Thymus (tissue), 11 donors: ENCODE measurements around the gene PDCD6IP. TPM values are rescaled to one million over a fixed set of nuclear protein-coding genes. Genes with fewer than 3 reads are reported as not detected.
"Not testable (repeated sequence)": the region's sequence is repeated elsewhere in the genome, so short reads cannot be mapped to it uniquely, and the experiment has no call there.

Experiments used
- DNase-seq, 9 donors: peaks; one replicate each; pipeline ENCODE4 v3.0.0-alpha.2; 2013; ENCODE audit warnings: low spot score in 9 of 9, low read depth in 6 of 9, missing footprints in 1 of 9
- H3K27ac ChIP-seq, 2 donors: one replicate each; pipeline ENCODE4 v1.5.1; 2013; ENCODE audit warnings: control low read depth in 1 of 2, low read depth in 1 of 2, low read length in 1 of 2, mild to moderate bottlenecking in 1 of 2, moderate library complexity in 1 of 2
- H3K27me3 ChIP-seq, 2 donors: one replicate each; pipeline ENCODE4 v1.5.1; 2013; ENCODE audit warnings: low read length in 1 of 2; ENCODE audit not compliant: control insufficient read depth in 2 of 2, insufficient read depth in 1 of 2
- H3K36me3 ChIP-seq, 2 donors: one replicate each; pipeline ENCODE4 v1.5.1; 2013; ENCODE audit warnings: low read length in 1 of 2, mild to moderate bottlenecking in 1 of 2, moderate library complexity in 1 of 2; ENCODE audit not compliant: control insufficient read depth in 2 of 2, insufficient read depth in 2 of 2
- H3K4me1 ChIP-seq, 2 donors: one replicate each; pipeline ENCODE4 v1.5.1; 2013; ENCODE audit warnings: low read length in 2 of 2; ENCODE audit not compliant: control insufficient read depth in 2 of 2, insufficient read depth in 2 of 2
- H3K4me3 ChIP-seq, 2 donors: one replicate each; pipeline ENCODE4 v1.5.1; 2013; ENCODE audit warnings: low read length in 2 of 2, control low read depth in 1 of 2, mild to moderate bottlenecking in 1 of 2
- H3K9me3 ChIP-seq, 2 donors: one replicate each; pipeline ENCODE4 v1.5.1; 2013; ENCODE audit warnings: low read length in 1 of 2, mild to moderate bottlenecking in 1 of 2; ENCODE audit not compliant: control insufficient read depth in 2 of 2, insufficient read depth in 1 of 2
- WGBS: extraction: QIAGEN DNeasy Blood & Tissue Kit; methylation state at CpG from one replicate; pipeline ENCODE4 v1.1.7; 2013; 5-methylcytosine and 5-hydroxymethylcytosine counted together
- polyA plus RNA-seq: library from polyadenylated mRNA; stranded (reverse); fragments of 200-250 nt; gene quantifications from one replicate; pipeline ENCODE4 v1.2.3, GENCODE V29; 2013
- total RNA-seq: library from RNA; stranded (reverse); fragments of 120-200 nt; gene quantifications from one replicate; pipeline ENCODE4 v1.2.4, GENCODE V29; 2013
- donor health status: healthy.

PDCD6IP gene
- total and polyA plus RNA-seq, 2 donors = 62.9 to 68.5 TPM

DNA sequence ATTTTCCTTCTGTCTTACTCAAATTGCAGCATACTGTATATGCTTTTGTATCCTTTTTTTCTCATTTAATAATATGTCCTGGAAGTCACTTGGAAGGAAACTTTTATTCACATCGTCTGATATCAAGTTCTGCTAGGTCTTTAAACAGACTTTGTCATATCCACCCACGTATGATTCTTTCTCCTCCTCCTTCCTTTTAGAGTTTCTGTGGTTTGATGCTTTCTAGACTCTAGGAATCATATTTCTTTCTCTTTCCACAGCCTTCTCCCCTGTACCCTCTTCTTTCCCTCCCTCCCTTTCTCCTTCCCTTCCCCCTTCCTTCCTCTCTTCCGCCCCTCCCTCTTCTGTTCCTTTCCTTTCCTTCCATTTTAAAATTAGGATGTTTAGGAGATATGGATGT is 52.2 kb downstream of the PDCD6IP start:
- not testable (repeated sequence) for H3K27ac ChIP-seq, H3K9me3 ChIP-seq, H3K4me1 ChIP-seq, DNase-seq, H3K27me3 ChIP-seq, H3K4me3 ChIP-seq
- WGBS = 68% methylated on average over 3 of the region's 3 CpGs
- H3K36me3 ChIP-seq = peaks cover 10 to 19% of the 10 kb centered on the region in 2 donors

DNA sequence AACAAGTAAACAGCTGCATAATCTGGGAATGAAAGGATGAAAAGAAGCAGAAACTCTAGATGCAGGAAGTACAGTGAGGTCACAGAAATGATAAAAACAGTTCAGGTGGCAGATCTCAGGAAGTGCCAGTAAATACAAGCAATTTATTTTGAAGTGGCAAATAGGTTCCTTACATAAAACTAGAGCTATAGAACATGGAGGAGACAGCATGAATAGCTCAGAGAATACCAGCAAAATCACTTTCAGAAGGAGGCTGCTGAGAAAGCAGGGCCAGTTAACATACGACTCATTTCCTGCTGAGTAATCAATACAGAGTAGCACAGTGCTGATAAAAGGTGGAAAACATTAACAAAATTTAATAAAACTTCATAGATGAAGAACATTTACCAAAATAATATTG is 57.0 kb downstream of the PDCD6IP start:
- H3K4me1 ChIP-seq, H3K27ac ChIP-seq, H3K4me3 ChIP-seq, H3K27me3 ChIP-seq, H3K9me3 ChIP-seq, DNase-seq: not testable (repeated sequence)
- peaks cover 16 to 18% of the 10 kb centered on the region in 2 donors for H3K36me3 ChIP-seq
- WGBS = 85% methylated on average over 1 of the region's 1 CpG

DNA sequence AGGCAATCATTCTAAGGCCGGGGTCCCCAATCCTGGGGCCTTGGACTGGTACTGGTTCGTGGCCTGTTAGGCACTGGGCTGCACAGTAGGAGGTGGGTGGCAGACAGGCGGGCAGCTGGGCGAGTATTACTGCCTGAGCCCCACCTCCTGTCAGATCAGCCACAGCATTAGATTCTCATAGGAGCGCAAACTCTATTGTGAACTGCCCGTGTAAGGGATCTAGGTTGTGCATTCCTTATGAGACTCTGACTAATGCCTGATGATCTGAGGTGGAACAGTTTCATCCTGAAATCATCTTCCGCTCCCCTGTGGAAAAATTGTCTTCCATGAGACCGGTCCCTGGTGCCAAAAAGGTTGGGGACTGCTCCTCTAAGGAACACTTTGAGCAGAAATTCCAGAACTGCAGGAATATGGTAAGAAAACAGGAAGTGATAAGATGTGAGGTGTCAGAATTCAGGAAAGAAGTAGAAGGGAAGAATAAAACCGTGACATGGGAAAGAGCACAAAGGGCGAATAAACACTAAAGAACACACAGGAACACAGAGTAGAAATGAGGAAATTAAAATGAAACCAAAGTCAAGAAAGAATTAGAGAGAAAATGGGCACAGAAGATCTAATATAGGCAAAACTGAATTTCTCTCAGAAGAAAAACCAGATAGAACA is 57.6 kb downstream of the PDCD6IP start:
- Histone ChIP-seq H3K4me1 (peaks cover 0 to 2% of the 10 kb centered on the region in 2 donors), H3K9me3 (no peaks in the 10 kb centered on the region), H3K4me3 (no peak overlapping the region), H3K27ac (no peak overlapping the region), H3K36me3 (peaks cover 16 to 18% of the 10 kb centered on the region in 2 donors), H3K27me3 (no peaks in the 10 kb centered on the region)
- WGBS = 97% methylated on average over 10 of the region's 10 CpGs
- DNase-seq = no peak

DNA sequence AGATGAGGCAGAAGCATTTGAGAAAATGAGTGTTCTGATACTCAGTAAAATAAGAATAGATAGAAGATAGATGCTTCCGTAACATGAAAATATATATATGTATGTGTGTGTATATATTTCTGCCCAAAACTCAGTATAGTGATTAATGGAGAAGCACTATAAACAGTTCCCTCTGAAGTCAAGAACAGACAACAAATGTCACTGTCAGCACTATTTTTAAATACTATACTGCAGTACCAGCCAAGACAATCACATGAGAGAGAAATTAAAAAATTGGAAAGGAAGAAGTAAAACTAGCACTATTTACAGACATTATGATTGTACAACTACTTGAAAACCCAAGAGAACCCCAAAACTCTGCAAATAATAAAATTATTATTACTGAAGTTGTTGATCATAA is 59.3 kb downstream of the PDCD6IP start:
- DNase-seq, H3K4me1 ChIP-seq, H3K27ac ChIP-seq, H3K27me3 ChIP-seq, H3K9me3 ChIP-seq, H3K4me3 ChIP-seq: not testable (repeated sequence)
- peaks cover 12 to 18% of the 10 kb centered on the region in 2 donors for H3K36me3 ChIP-seq
- WGBS = 97% methylated on average over 1 of the region's 1 CpG

DNA sequence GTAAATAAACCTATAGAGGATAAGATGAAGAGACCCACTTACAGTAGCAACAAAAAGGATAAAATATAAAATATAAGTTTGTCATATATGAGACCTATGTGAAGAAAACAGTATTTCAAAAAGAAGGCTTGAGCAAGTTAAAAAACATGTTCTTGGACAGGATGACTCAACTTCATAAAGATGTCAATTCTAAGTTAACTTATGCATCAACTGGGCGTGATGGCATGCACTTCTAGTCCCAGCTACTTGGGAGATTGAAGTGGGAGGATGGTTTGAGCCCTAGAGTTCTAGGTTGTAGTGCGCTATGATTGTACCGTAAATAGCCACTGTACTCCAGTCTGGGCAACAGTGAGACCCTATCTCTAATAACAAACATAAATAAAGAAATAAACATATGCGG is 59.7 kb downstream of the PDCD6IP start:
- no peaks in the 10 kb centered on the region for H3K27me3 ChIP-seq
- 98% methylated on average over 4 of the region's 4 CpGs for WGBS
- peaks cover 12 to 18% of the 10 kb centered on the region in 2 donors for H3K36me3 ChIP-seq
- peaks cover 0 to 2% of the 10 kb centered on the region in 2 donors for H3K4me1 ChIP-seq
- no peaks in the 10 kb centered on the region for H3K9me3 ChIP-seq
- no peak overlapping the region for H3K4me3 ChIP-seq
- no peak overlapping the region for H3K27ac ChIP-seq
- no peak for DNase-seq

DNA sequence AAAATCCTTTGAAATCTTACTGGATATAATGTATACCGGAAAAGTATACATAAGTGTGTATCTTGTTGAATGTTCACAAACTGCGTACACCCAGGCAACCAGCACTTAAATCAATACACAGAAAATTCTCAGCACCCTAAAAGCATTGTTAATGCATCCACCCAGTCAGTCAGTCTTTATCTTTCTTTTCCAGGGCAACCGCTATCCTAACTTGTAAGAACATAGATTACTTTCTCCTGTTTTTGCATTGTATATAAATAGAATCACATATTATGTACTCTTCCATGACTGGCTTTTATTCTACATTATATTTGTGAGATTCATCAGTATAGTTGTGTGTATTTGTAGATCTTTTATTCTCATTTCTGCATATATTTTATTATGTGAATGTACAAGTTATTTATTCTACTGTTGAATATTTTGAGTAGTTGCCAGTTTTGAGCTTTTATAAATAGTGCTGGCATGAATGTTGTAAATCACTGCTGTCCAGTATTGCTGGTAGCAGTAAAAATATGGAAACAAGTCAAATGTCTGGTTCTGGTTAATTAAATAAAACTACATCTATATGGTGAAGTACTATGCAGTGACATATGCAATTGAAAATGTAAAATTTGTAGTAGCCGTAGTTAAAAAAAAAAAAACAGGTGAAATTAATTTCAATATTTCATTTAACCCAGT is 62.1 kb downstream of the PDCD6IP start:
- Histone ChIP-seq H3K27ac (no peak overlapping the region), H3K4me1 (peaks cover 0 to under 1% of the 10 kb centered on the region in 2 donors), H3K9me3 (no peaks in the 10 kb centered on the region), H3K4me3 (no peak overlapping the region), H3K27me3 (no peaks in the 10 kb centered on the region), H3K36me3 (peaks cover 17 to 33% of the 10 kb centered on the region in 2 donors)
- no peak for DNase-seq
- 98% methylated on average over 4 of the region's 4 CpGs for WGBS

DNA sequence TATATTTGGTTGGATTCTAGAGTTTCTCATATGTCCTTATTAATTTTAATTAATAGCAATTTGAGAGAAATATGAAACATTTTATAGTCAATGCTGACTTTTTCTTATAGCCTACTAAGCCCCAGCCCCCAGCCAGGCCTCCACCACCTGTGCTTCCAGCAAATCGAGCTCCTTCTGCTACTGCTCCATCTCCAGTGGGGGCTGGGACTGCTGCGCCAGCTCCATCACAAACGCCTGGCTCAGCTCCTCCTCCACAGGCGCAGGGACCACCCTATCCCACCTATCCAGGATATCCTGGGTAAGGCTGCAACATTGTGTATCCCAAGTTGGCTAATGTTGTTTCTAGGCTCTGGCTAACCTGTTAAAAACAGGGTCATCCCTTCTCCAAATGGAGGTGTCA is 66.7 kb downstream of the PDCD6IP start:
- WGBS = 98% methylated on average over 4 of the region's 4 CpGs
- peaks cover 18 to 28% of the 10 kb centered on the region in 2 donors for H3K36me3 ChIP-seq

DNA sequence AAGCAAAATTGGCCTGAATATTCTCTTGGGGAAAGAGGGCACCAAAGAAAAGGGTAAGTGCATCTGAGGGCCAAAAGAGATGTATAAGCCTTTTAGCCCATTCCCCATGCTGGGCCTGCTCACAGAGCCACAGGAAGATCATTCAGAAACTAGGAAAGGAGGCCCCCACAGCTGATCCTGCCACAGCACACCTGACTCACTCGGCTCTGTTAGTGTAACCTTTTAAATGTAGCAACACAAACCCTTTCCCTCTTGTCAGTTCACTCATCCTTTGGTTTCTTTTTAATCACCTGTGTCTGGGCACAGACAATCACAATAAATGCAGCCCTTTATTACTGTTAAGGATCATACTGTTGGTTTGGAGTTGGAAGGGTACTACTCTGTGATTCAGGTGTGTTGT is 69.9 kb downstream of the PDCD6IP start:
- no peaks in the 10 kb centered on the region for H3K27me3 ChIP-seq
- no peaks in the 10 kb centered on the region for H3K9me3 ChIP-seq
- no peak for DNase-seq
- no peaks in the 10 kb centered on the region for H3K4me1 ChIP-seq
- 80% methylated on average over 1 of the region's 1 CpG for WGBS
- H3K36me3 ChIP-seq = peaks cover 18 to 24% of the 10 kb centered on the region in 2 donors
- H3K4me3 ChIP-seq = no peak overlapping the region
- H3K27ac ChIP-seq = no peak overlapping the region

More for the DNA sequence above, 66.7 kb downstream of the PDCD6IP start:
- DNase-seq = no peak
- no peaks in the 10 kb centered on the region for H3K9me3 ChIP-seq
- no peak overlapping the region for H3K27ac ChIP-seq
- no peaks in the 10 kb centered on the region for H3K4me1 ChIP-seq
- H3K27me3 ChIP-seq = no peaks in the 10 kb centered on the region
- no peak overlapping the region for H3K4me3 ChIP-seq

DNA sequence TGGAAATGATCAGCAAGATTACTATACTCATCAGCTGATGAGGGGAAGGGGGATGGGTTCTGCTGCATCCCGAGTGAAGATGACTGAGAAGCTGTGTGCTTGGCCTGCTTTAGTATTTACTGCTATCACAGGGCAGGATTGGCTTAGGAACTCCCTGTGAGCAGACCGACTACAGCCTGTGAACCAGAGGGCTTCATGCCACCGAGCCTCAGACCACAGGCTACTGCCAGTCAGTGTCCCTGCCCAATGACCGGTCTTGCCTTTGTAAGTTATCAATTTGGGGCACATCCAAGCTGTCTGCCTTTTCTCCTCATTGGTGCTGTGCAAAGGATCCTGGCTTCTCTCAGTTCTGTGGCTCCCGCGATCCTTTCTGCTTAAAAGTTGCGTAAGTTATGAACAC is 71.5 kb downstream of the PDCD6IP start:
- Histone ChIP-seq H3K9me3 (no peaks in the 10 kb centered on the region), H3K27ac (no peak overlapping the region), H3K27me3 (no peaks in the 10 kb centered on the region), H3K36me3 (peaks cover 13 to 14% of the 10 kb centered on the region in 2 donors), H3K4me3 (no peak overlapping the region), H3K4me1 (no peaks in the 10 kb centered on the region)
- no peak for DNase-seq
- 98% methylated on average over 7 of the region's 7 CpGs for WGBS
